GM12891 (cell line): ENCODE data around the gene CCAR1.
"Not testable (repeated sequence)": the region's sequence is repeated elsewhere in the genome, so short reads cannot be mapped to it uniquely, and the experiment has no call there.

ENCODE experiments used
- PAX5 ChIP-seq: IDR thresholded peaks from 2 replicates; pipeline ENCODE4 v1.6.1; 2011; ENCODE audit warnings: low read length, moderate library complexity, mild to moderate bottlenecking; ENCODE audit not compliant: insufficient read depth, severe bottlenecking
- POLR2A ChIP-seq: IDR thresholded peaks from 2 replicates; pipeline ENCODE4 v1.6.1; 2011; ENCODE audit warnings: low read depth, low read length, control low read depth
- POLR2AphosphoS5 ChIP-seq: IDR thresholded peaks from 2 replicates; pipeline ENCODE4 v1.6.1; 2011; ENCODE audit warnings: low read depth, low read length, control low read depth
- POU2F2 ChIP-seq: IDR thresholded peaks from 2 replicates; pipeline ENCODE4 v1.6.1; 2011; ENCODE audit warnings: low read depth, mild to moderate bottlenecking, control low read depth, low read length, moderate library complexity
- SPI1 ChIP-seq: IDR thresholded peaks from 2 replicates; pipeline ENCODE4 v1.6.1; 2011; ENCODE audit warnings: low read depth, low read length, control low read depth
- TAF1 ChIP-seq: IDR thresholded peaks from 2 replicates; pipeline ENCODE4 v1.6.1; 2011; ENCODE audit warnings: low read depth, low read length, control low read depth

- TF ChIP-seq POLR2A, POLR2AphosphoS5, TAF1, PAX5, SPI1, POU2F2: not testable (repeated sequence)
These were observed 14.7 kb downstream of the CCAR1 start for GRCh38 chr10:68735739-68736138.
